RCC 7860 (cell line): ENCODE results near the gene CHRM2.

Experiments
- DNase-seq: peaks from one replicate; pipeline ENCODE4 v3.0.0-alpha.2; 2015; ENCODE audit warnings: low spot score
- FAIRE-seq: peaks from 2 replicates; lab custom pipeline; 2012; peaks lifted over from hg19 to GRCh38; lab: Jason Lieb, UNC

Gene CHRM2

GRCh38 chr7:136956232-136956631, 87.8 kb downstream of the CHRM2 start:
- FAIRE-seq = peak; percentile 14
- DNase-seq = no peak

DNA sequence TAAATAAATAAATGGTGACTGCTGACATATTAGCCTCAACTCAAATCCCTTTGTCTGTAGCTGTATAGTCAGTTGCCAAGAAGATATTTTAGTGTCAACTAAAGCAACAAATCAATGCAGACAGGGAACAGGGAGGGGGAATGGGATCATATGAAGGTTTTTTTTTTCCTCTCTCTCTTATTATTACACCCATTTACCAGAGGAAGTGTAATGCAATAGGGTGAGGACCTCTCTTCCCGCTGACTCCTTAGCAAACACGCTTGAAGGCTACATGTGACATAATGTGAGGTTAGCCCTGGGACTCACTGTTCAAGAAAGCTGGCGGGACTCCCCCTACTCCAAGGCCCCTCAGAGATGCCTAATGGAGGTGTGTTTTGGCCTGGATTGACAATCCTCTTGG, 88.2 kb downstream of the CHRM2 start:
- DNase-seq (no peak), FAIRE-seq (no peak)

GRCh38 chr7:136957391-136957790, 88.9 kb downstream of the CHRM2 start:
- DNase-seq = no peak
- no peak for FAIRE-seq

- FAIRE-seq = no peak
- DNase-seq = no peak
Measured at GRCh38 chr7:136958016-136958415, 89.6 kb downstream of the CHRM2 start.

DNA sequence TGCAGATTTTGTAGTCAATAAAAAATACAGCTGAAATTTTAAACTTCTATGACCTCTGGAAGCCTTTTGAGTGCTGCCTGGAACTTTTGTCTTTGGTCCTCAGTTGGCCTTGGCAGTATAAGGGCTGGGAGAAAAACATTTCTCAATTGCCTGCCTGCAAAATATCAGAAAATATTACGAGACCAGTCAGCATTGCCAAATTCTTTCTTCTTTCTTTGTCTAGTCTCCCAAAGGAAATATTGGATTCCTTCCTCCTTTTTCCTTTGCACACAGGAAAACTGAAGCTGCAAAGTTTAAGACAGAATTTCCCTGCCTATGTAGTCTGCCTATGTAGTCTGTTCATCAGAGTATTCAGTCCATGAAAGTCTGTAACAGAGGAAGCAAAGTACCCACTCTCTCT, 95.9 kb downstream of the CHRM2 start:
- FAIRE-seq (no peak), DNase-seq (no peak)

GRCh38 chr7:136966825-136967224, 98.4 kb downstream of the CHRM2 start:
- DNase-seq (no peak), FAIRE-seq (no peak)

- DNase-seq (no peak), FAIRE-seq (no peak)
Measured at GRCh38 chr7:136969761-136970160, 101.3 kb downstream of the CHRM2 start.

- no peak for FAIRE-seq
- DNase-seq = no peak
Measured at GRCh38 chr7:136971776-136972175, 103.3 kb downstream of the CHRM2 start.

DNA sequence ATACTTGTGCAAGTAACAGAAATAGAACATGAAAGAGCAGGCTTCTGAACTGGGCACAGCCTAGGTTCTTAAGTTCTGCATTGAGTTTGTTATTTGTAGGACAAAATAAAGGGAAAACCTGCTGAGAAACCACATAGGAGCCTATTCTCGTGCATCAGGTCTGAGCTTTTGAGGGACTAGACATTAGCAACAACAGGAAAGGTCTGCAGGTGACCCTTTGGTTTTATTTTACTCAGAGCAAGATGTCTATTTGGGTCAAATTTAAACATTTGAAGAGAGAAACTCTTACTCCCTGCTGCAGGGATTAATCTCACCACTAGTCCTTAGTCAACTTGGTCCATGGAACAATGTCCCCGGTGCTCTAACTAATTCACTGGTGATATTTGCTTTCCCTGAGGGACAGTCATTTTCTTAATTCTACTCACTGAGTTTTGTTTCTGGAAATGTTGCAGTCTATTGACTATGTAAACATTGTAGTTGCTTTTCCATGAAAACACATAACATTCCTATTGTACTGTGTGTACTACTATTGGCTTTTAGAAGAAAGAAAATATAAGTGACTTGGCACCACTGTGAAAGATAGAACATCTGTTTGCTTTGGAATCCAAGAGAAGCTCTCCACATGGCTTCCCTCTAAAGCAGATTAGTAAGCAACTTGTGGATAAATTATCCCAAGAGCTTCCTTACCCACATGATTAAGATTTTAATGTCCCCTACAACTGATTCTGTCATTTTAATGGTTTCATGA, 108.2 kb downstream of the CHRM2 start:
- FAIRE-seq (no peak), DNase-seq (no peak)

- DNase-seq (no peak), FAIRE-seq (no peak)
Measured at GRCh38 chr7:136993377-136993776, 124.9 kb downstream of the CHRM2 start.

- no peak for DNase-seq
- no peak for FAIRE-seq
Measured at GRCh38 chr7:136997735-136998134, 129.3 kb downstream of the CHRM2 start.

DNA sequence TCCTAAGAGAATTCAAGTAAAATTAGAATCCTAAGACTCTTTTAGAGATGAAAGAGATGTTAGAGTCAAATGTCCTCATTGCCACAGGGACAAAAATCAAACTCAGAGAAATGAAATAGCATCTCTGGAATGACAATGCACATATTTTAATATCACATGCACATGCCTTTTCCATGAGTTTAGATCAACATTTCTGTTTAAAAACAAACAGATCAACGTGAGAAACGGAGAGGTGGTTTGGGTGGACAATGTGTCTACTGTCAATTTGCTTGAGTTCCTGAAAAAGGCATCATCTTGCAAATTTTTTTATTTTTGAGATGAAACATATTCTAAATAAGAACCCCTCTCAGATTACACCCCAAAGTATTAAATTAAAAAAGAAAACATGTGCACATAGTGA, 130.0 kb downstream of the CHRM2 start:
- FAIRE-seq = no peak
- DNase-seq = no peak

GRCh38 chr7:137000621-137001020, 132.2 kb downstream of the CHRM2 start:
- FAIRE-seq (no peak), DNase-seq (no peak)

GRCh38 chr7:137001041-137001440, 132.6 kb downstream of the CHRM2 start:
- FAIRE-seq (no peak), DNase-seq (no peak)

DNA sequence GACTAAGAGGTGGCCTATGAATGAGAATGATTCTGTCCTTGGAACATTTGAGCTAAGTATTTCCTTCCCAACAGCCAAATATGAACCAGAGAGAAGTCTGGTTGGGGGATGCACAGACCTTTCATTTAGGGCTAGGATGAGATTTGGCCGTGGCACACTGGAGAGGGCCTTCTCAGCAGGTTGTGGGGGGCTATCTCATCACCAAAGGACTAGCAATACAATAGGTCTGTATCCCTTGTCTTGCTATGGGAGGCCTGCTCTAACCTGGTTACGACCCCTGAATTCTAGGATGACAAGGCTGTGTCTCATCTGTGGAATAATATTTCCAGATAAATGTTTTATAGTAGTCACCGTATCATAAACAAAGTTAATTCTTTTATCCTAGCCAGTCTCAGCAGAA, 133.0 kb downstream of the CHRM2 start:
- no peak for DNase-seq
- no peak for FAIRE-seq

DNA sequence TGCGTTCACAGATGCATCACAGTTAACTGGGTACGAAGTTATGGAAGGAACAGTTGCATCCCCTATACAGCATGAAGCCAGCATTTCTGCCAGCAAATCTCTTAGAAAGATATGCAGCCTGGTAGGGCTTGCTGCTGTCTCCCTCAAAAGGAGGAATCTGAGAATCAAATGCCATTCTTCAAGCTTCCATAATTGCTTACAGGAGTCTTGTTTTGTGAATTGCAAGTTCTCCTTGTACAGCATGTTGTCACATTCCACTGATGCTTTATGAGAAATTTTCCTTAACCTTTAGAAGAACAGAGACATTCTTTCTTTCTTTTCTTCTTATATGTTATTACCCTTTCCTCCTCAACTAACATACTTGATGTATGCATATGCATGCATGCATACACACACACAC, 134.6 kb downstream of the CHRM2 start:
- no peak for FAIRE-seq
- DNase-seq = no peak

- DNase-seq (no peak), FAIRE-seq (no peak)
Measured at GRCh38 chr7:137003566-137003965, 135.1 kb downstream of the CHRM2 start.

DNA sequence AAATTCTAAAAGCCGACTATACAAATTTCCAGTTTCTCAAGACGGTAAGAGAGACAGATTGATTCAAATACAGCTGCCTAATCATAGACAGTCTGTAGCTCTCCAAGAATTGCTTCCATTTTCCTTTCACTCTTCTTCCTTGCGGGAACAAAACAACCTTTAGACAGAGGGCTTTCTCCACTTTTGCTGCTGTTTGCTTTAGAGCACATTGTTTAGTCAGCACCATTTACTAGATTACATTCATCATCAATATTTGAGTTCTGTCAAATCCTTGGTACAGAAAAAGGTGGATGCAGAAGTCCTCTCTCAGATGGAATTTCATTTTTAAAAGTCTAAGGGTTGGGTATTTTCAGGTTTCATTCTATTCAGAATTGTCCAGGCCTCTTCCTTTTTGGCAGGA, 137.4 kb downstream of the CHRM2 start:
- DNase-seq (no peak), FAIRE-seq (no peak)

DNA sequence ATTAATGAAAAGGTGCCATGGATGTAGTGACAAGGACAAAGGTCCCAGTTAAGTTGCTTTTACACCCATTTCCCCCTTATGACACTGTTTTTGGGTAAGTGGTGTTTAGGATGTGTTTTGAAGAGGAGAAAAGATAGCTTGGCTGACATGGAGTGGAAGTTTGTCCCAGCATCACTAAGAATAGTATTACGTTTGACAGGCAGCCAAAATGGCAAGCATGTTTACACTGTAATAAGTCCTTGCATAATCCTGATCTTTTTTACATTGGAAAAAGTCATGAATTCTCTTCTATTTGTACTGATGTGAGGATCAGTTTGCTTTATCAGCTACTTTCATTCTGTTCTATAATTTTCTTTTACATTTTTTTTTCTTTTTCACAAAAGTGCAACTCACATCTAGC, 137.8 kb downstream of the CHRM2 start:
- no peak for DNase-seq
- FAIRE-seq = no peak

GRCh38 chr7:137007001-137007694, 138.7 kb downstream of the CHRM2 start:
- FAIRE-seq (no peak), DNase-seq (no peak)

DNA sequence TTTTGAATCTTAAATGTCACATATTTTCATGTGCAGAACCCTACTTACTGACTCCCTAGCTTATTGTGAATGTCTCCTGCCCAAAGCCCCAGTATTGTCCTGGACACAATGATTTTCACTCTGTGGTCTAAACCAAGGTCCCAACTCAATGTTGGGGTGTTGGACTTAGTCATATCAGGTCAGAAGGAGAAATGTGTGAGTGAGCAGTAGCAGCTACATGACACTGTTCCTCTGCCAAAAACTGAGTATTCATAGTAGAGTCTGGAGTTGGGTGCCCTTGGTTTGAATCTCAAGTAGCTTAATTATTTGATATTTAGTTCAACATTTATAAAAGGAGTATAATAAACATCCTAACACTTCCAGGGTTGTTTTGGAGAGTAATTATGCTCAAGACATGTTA, 141.0 kb downstream of the CHRM2 start:
- DNase-seq (no peak), FAIRE-seq (no peak)

DNA sequence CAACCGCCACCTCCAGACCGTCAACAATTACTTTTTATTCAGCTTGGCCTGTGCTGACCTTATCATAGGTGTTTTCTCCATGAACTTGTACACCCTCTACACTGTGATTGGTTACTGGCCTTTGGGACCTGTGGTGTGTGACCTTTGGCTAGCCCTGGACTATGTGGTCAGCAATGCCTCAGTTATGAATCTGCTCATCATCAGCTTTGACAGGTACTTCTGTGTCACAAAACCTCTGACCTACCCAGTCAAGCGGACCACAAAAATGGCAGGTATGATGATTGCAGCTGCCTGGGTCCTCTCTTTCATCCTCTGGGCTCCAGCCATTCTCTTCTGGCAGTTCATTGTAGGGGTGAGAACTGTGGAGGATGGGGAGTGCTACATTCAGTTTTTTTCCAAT, 146.6 kb downstream of the CHRM2 start:
- FAIRE-seq (no peak), DNase-seq (no peak)

GRCh38 chr7:137017221-137017620, 148.8 kb downstream of the CHRM2 start:
- FAIRE-seq = no peak

More at GRCh38 chr7:137017221-137017620, 148.8 kb downstream of the CHRM2 start:
- DNase-seq = no peak
